WERI-Rb-1 (cell line): ENCODE results near the gene DLGAP5.

Source experiments
- DNase-seq: peaks from one replicate; pipeline ENCODE4 v3.0.0-alpha.2; 2020
- H3K27ac ChIP-seq: fragments of 250-450 bp; sonication (Bioruptor Pico); 2 replicates; pipeline ENCODE4 v1.5.1; 2020; ENCODE audit warnings: mild to moderate bottlenecking, moderate library complexity
- H3K27me3 ChIP-seq: fragments of 250-450 bp; sonication (Bioruptor Pico); 2 replicates; pipeline ENCODE4 v1.5.1; 2021; ENCODE audit warnings: mild to moderate bottlenecking, low read depth, moderate library complexity; ENCODE audit not compliant: insufficient read depth, severe bottlenecking
- H3K36me3 ChIP-seq: fragments of 250-450 bp; sonication (Bioruptor Pico); 2 replicates; pipeline ENCODE4 v1.5.1; 2020; ENCODE audit warnings: mild to moderate bottlenecking, moderate library complexity
- H3K4me3 ChIP-seq: 2 replicates; pipeline ENCODE4 v1.5.1; 2011; ENCODE audit warnings: low read depth, mild to moderate bottlenecking, control low read depth, low read length
- H3K9me3 ChIP-seq: fragments of 250-450 bp; sonication (Bioruptor Pico); 2 replicates; pipeline ENCODE4 v1.5.1; 2021; ENCODE audit warnings: mild to moderate bottlenecking, moderate library complexity; ENCODE audit not compliant: severe bottlenecking
- TF ChIP-seq, protein P1 (sequence below): IDR thresholded peaks from 2 replicates; pipeline ENCODE4 v1.5.1; 2011; ENCODE audit warnings: low read depth, mild to moderate bottlenecking, control low read depth, inconsistent platforms, low read length

DLGAP5 gene

DNA sequence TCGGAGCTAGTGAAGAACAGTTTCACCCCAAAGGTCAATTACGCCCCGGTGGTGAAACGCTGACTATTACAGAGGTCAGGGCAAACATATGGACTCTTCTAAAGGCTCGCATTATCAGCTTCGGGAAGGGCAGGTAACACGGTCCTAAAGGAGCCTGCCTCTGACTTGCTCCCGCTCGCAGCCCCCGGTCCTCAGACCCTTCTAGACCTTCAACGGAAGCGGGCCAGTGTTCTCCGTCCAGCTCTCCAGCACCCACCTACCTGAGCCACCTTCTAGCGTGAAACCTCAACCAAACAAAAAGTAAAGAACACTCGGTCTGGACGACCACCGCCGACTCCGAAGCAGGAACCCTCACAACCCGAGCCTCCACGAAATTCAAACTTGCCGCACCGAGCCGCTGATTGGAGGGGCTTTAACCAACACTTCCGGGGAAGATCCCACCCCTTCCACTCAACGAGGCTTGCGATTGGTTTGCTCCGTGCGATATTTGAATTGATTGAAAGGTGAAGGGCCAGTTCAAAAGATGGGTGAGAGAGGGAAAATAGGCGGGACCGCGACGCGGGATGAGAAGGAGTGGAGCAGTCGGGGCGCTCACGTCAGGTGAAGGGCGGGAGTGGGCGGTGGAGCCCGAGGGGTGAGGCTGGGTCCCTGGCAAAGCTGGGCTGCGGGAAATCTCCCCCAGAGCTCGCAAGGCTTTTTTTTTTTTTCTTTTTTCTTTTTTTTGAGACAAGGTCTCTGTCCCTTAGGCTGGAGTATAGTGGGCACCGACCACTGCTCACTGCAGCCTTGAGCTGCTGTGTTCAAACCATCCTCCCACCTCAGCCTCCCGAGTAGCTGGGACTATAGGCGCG lies at the start of gene DLGAP5:
DLGAP5 (minus strand) TSS at position 383 of the 851 bp plus-strand sequence. CDS start 2,406 bp downstream, outside the sequence.
- H3K27ac ChIP-seq: peak within 1 kb of the TSS; percentile 88
- no peaks in the 10 kb centered on the region for H3K9me3 ChIP-seq
- TF ChIP-seq, protein P1, sequence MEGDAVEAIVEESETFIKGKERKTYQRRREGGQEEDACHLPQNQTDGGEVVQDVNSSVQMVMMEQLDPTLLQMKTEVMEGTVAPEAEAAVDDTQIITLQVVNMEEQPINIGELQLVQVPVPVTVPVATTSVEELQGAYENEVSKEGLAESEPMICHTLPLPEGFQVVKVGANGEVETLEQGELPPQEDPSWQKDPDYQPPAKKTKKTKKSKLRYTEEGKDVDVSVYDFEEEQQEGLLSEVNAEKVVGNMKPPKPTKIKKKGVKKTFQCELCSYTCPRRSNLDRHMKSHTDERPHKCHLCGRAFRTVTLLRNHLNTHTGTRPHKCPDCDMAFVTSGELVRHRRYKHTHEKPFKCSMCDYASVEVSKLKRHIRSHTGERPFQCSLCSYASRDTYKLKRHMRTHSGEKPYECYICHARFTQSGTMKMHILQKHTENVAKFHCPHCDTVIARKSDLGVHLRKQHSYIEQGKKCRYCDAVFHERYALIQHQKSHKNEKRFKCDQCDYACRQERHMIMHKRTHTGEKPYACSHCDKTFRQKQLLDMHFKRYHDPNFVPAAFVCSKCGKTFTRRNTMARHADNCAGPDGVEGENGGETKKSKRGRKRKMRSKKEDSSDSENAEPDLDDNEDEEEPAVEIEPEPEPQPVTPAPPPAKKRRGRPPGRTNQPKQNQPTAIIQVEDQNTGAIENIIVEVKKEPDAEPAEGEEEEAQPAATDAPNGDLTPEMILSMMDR: no peak
- peak within 1 kb of the TSS; percentile 89 for H3K4me3 ChIP-seq
- peak; percentile 96 for DNase-seq
- H3K36me3 ChIP-seq: peaks cover 13% of the 10 kb centered on the region
- no peaks in the 10 kb centered on the region for H3K27me3 ChIP-seq

DNA sequence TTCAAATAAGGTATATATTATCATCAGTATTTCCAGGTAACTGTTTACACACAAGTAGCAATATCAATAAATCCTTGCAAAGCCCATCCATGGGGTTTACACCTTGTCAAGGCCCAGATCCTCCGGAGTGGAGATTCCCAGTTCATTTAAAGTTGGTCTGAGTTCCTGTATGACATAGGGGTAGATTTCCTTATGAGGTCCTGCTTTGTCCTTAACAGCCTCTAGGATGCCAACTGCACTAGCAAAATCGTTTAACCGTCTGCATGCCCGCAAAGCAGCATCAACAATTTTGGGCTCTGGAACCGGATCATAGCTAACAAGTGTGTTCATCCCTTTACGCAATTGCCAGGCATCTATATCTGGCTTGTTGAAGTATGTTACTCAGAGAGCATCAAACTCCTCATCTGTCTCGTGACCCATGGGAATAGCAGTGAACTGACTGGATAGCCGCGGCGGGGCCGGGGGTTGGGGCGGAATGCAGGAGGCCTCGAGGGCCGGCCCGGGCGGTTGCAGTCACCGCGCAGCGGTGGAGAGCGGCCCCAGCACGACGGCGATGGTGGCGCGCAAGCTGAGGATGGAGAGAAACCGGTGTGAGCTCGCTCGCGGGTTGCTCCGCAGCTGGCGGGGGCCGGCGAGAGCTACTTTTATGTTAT lies 49.3 kb upstream of the DLGAP5 start:
- Histone ChIP-seq H3K27me3 (no peaks in the 10 kb centered on the region), H3K27ac (no peak overlapping the region), H3K9me3 (no peaks in the 10 kb centered on the region), H3K36me3 (no peaks in the 10 kb centered on the region), H3K4me3 (no peak overlapping the region)
- TF ChIP-seq, protein P1: no peak
- no peak for DNase-seq

DNA sequence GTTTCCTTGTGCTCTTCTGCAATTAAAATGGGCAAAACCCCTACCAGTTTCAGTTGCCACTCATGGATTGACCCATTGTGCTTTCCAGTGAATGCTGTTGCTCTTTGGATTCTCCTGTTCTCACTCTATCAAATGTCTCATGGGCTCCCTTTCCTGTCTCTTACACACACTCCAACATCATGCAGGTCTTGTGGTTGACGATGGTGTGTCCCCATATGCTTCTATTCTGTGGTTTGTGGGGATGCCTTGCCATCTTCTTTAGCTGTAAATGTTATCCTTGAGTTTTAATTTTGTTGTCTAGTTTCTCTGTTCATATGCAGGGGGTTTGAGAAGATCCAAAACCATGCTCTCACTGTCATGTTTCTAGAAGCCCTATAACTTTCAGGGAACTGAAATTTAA lies 47.9 kb upstream of the DLGAP5 start:
- Histone ChIP-seq H3K27ac (no peak overlapping the region), H3K9me3 (no peaks in the 10 kb centered on the region), H3K36me3 (no peaks in the 10 kb centered on the region), H3K27me3 (no peaks in the 10 kb centered on the region), H3K4me3 (no peak overlapping the region)
- DNase-seq: no peak
- TF ChIP-seq, protein P1: no peak

GRCh38 chr14:55238019-55238680 lies 46.8 kb upstream of the DLGAP5 start:
- H3K4me3 ChIP-seq: no peak overlapping the region
- H3K9me3 ChIP-seq: no peaks in the 10 kb centered on the region
- TF ChIP-seq, protein P1: no peak
- H3K36me3 ChIP-seq: no peaks in the 10 kb centered on the region
- H3K27me3 ChIP-seq: no peaks in the 10 kb centered on the region
- DNase-seq: no peak
- H3K27ac ChIP-seq: no peak overlapping the region

GRCh38 chr14:55233591-55233990 lies 42.2 kb upstream of the DLGAP5 start:
- H3K9me3 ChIP-seq: no peaks in the 10 kb centered on the region
- no peak overlapping the region for H3K27ac ChIP-seq
- TF ChIP-seq, protein P1: no peak
- no peaks in the 10 kb centered on the region for H3K36me3 ChIP-seq
- no peak overlapping the region for H3K4me3 ChIP-seq
- no peak for DNase-seq
- no peaks in the 10 kb centered on the region for H3K27me3 ChIP-seq
